GM19467 (cell line): ENCODE results near the gene LRRC4B.

Experiments
- ATAC-seq: cut with Tn5 transposase; IDR thresholded peaks from one replicate; pipeline ENCODE4 v1.9.1; 2021; ENCODE audit warnings: mild to moderate bottlenecking, moderate library complexity; ENCODE audit not compliant: unreplicated experiment

The LRRC4B gene

DNA sequence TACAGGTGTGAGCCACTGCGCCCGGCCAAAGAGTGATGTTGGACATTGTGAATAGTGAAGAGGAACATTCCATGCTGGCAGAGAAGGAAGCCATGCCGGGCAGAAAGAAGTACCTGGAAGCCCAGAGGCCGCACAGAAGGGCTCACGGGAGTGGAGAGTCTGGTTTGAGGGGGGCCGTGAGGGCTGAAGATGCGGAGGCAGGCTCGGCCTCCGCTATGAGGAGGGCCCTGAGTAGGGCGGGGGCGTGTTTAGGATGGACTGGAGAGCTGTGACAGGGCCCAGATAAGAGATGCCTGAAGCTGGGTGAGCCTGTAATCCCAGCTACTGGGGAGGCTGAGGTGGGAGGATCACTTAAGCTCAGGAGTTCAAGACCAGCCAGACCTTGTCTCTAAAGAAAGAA is 58.9 kb downstream of the LRRC4B start:
- no peak for ATAC-seq

DNA sequence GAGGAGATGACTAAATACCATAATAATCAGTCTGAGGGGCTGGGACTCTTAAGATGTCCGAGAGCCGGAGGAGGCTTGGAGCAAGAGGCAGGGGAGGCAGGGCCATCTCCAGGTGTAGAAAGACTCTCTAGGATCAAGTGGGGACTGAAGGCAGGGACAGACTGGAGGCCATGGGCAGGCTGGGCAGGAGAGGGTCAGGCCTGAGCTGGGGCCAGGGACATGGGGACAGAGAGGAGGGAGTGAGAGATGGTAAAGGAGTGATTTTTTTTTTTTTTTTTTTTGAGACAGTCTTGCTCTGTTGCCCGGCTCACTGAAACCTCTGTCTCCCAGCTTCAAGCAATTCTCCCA is 59.4 kb downstream of the LRRC4B start:
- no peak for ATAC-seq

DNA sequence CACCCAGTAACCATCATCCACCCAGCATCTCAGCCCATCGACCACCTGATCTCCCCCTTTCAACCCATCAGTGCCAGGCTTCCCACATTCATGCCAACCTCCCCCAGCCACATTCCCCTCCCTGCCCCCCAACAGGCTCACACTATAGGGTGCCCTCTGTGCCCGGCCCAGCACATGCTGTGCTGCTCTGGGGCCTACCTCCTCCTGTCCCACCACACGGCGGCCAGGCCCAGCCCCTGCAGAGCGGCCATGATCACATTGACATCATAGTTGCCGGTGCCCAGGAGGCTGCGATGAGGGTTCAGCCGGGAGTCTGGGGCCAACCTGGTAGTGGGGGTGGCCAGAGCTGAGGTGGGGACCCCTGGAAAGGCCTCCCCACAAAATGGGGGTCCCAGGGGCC is 60.9 kb downstream of the LRRC4B start:
- ATAC-seq, result no peak

DNA sequence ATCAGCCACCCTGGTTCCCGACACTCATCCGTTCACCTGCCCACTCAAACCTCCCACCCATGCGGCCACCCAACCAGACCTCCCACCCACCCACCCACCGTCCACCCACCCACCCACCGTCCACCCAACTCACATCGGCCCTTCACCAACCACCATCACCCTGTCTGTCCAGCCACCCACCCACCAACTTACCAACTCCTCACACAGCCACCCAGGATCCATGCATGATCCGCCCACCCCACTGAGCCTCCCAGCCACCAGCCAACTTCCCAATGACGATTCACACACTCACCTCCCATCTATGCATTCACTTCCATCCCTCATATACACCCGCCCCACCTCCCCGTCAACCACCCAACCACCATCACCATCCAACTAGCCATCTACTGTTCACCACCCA is 61.5 kb downstream of the LRRC4B start:
- no peak for ATAC-seq

DNA sequence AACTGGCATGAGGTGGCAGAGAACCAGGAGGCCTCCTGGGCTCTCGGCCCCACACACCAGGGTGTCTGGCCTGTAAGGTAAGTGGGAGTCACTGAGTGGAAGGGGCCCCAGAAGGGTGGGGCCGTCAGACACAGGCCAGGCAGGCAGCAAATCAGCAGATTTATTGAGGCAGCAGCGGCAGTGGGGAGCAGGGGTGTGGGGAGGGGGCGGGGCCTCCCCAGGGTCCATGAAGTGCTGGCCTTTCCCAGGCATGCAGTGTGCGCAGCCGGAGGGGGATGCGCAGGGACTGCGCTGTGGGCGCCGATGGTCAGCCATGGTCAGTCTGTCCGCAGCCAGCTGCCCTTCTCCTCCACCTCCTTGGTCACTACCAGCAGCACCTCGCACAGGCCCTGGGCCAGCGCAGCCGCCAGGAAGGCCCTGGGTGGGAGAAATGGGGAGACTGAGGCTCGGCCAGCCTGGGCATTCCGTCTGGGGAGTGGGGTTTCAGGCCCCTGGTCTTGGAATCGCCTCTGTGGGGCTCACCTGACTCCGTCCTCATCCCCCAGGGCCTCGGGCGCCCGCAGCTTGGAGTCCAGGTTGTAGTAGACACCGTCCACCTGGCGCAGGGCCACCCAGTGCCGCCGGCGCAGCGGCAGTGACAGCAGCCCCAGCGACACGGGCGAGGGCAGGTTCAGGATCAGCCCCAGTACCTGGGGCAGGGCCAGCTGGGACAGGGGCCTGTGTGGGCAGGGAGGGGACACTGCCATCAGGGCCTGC is 62.2 kb downstream of the LRRC4B start:
- ATAC-seq, result no peak

DNA sequence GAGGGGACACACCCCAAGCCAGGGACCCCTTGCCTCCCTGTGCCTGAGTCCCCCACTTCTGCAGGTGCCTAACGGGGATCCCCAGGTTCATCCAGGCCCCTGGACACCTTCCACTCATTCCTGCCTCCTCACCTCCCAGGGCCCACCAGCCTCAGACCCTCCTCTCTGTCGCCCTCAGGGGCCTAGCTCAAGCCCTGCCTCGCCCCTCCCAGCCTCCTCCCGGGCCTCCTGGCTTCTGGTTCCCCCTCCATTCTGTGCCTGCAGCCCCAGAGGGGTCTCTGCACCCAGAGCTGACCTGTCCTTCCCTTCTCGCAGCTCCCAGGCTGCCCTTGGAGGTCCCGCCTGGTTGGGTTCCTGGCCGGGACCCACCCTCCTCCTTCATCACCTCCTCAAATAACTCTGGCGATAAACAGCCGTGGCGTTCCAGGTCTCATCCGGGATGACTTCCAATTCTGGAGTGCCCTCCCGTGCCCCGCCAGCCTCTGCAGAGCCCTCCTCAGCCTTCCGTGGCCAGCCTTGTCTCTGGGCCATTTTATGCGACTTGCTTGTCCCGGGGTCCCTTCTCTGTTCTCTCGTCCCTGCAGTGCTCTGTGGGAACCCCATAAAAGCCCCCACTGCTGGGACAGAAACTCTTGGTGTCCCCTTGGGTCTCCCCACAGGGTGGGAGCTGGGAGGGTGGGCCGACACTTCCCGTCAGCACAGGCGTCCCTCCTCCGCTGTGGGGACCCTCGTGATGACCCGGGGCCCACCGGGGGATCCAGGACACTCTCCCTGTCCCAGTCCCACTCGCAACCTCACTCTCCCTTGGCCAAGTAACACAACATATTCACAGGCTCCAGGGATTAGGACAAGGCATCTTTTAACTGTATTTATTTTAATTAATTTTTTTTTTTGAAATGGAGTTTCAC is 66.4 kb downstream of the LRRC4B start:
- no peak for ATAC-seq

DNA sequence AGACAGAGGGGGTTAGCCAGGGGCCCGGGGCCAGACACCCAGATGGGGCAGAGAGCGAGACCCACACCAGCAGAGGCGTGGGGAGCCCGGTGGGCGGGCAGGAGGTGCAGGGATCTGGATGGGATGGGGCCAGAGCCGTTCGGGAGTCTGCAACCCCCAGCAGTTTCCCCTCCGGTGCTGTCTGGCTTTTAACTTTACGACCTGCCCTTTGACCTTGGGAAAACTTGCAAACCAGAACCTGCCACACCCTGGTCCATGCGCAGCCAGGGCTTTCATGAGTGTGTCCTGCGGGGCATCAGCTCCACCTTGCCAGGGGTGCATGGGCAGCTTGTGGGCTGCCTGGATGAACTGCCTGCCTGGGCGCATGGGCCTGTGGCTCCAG is 67.1 kb downstream of the LRRC4B start:
- ATAC-seq, result no peak

DNA sequence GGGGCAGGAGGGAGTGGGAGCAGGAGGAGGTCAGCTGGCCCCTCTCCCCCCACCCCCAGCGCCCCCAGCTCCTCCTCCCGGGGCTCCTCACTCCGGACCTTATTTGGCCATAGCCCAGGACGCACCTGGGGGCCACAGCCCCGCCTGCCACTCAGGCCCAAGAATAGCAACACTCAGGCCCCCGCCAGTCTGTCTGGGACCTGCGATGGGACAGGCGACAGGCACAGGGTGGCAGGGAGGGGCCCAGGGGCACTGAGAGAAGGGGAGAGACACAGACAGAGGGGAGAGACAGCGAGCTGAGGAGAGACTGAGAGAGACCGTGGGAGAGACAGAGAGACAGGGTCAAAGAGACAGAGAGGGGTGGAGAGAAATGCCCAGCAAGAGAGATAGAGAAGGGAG is 67.5 kb downstream of the LRRC4B start:
- ATAC-seq, result no peak

DNA sequence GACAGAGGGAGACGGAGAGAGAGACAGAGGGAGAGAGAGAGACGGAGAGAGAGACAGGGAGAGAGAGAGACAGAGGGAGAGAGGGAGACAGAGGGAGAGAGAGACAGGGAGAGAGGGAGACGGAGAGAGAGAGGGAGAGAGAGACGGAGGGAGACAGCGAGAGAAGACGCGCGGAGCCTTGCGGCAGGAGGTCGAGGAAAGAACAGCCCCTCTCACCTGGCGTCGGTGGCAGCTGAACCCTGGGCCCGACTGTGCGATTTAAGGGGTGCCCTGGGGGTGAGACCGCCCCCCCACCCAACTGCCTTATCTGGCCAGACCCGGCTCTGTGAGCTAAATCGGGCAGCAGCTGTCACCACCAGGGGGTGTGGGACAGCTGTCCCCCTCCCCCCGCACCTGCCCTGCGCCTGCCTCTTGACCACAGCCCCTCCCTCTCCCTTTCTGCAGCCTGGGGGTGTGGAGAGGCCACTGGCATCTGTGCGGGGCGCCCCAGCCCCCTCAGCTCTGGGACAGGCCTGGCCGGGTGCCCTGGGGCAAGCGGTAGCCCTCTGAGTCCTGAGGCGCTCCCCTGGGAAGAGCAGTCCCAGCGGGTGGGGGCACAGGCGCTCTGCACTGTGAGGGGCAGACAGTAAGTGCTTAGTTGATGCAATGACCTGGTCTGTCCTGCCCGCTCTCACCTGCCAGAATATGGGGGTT is 68.0 kb downstream of the LRRC4B start:
- ATAC-seq, result no peak

DNA sequence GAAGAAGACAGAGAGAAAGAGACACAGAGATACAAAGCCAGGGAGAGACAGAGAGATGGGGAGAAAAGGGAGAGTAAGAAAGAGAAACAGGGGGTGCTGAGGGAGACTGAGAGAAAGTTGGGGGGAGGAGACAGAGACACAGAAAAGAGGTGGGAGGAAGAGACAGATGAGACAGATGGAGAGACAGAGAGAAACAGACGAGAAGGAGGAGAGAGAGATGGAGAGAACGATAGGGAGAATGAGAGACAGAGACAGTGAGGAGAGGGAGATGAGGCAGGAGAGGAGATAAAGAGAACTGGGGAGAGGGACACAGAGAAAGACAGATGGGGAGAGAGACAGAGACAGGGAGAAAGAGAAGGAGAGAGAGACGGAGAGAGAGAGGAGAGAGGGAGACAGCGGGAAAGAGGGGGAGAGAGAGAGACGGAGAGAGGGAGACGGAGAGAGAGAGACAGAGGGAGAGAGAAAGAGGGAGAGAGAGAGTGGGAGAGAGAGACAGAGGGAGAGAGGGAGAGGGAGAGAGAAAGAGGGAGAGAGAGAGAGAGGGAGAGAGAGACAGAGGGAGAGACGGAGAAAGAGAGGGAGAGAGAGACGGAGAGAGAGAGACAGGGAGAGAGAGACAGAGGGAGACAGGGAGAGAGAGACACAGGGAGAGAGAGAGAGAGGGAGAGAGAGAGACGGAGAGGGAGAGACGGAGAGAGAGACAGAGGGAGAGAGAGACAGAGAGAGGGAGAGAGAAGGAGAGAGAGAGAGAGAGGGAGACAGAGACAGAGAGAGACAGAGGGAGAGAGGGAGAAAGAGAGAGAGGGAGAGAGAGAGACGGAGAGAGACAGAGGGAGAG is 69.8 kb downstream of the LRRC4B start:
- no peak for ATAC-seq

DNA sequence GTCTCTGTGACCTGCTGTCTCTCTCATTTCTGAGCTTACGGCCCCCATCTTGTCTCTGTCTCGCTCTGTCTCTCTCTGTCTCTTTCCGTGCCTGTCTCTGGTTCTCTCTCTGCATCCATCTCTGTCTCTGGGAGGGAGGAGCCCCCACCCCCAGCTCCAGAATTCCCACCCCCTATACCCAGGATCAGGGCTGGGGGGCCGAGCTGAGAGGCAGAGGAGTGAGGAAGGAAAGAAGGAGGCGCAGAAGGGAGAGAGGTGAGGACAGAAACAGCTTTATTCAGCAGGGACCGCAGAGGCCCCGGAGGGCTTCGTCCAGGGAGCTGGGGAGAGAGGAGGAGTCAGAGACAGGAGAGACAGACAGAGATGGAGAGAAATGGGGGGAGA is 71.2 kb downstream of the LRRC4B start:
- no peak for ATAC-seq

DNA sequence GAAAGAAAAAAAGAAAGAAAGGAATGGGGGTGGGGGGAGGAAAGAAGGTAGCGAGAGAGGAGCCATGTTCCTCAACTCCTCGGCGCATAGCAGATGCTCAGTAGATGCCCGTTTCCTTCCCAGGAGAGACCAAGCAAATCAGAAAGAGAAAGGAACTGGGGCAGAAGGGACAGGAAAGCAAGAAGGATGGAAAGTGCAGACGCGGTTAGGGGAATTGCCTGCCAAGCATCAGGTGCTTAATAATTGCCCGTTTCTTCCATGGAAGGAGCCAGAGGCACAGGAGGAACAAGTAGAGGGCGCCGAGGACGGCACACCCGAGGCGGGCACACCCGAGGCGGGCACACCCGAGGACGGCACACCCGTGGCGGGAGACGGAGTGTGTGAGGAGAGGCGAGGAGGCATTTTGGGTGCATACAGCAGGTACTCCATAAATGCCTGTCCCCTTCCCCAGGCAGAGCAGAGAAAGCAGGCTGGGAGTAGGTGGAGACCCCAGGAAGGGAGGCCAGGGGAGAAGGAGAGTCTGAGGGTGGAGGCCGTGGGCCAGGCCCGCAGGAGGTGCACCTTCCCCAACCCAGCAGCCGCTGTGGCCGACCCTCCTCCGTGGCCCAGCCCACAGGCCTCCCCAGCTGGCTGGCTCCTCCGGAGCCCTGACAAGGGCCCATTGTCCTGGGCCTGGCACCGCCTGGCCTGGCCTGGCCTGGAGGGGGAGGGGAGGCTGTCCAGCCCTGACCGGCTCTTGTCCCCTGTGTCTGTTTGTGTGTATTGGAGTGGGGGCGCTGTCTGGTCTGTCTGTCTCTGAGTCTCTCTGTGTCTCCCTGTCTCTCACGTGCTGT is 71.8 kb downstream of the LRRC4B start:
- ATAC-seq, result no peak

DNA sequence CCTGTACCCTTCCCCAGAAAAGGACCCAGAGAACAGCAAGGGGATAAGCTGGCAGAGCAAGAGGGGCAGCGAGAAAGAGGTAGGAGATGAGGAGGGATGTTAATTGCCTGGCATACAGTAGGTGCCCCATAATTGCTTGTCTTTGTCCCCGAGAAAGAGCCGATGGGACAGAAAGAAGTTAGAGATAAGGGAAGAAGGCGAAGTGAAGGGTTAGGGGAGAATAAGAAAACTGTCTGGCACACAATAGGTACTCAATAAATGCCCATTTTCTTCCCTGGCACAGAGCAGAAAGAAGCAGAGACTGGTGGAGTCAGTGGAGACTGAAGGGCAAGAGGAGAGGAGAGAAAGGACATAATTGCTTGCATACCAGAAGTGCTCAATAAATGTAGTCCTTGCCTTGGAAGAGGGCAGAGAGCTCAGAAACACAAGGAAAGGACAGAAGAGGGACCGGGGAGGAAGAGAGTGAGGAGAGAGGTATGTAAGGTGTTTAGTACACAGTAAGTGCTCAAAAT is 73.2 kb downstream of the LRRC4B start:
- ATAC-seq, result no peak

DNA sequence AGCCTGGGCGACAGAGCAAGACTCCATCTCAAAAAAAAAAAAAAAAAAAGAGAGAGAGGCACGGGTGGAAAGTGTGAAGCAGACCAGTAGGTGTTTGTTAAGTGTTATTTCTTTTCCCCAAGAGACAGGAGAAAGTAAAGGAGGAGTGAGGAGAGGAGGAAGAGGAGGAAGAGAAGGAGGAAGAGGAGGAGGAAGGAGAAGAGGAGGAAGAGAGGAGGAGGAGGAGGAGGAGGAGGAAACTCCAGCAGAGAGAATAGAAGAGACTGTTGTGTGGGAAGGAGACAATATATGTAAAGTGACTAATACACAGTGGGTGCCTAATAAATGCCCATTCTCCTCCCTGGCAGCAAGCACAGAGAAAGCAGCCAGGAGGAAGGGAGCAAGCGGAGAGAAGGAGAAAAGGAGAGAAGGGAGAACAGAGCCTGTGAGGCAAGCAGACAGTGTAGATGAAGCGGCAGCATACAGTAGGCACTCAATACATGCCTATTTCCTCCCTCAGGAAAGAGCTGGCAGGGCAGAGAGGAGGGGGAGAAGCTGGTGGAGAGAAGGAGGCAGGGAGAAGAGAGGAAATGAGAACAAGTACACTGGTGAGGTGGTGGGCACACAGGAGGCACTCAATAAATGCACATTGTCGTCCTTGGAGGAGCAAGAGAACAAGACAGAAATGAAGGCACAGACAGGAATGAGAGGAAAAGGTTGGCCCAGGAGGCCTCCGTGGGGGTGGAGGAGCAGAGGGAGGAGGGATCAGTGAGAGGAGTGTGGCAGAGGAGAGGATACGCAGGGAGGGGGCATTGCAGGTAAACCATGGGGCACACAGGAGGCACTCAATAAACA is 73.8 kb downstream of the LRRC4B start:
- ATAC-seq, result no peak

DNA sequence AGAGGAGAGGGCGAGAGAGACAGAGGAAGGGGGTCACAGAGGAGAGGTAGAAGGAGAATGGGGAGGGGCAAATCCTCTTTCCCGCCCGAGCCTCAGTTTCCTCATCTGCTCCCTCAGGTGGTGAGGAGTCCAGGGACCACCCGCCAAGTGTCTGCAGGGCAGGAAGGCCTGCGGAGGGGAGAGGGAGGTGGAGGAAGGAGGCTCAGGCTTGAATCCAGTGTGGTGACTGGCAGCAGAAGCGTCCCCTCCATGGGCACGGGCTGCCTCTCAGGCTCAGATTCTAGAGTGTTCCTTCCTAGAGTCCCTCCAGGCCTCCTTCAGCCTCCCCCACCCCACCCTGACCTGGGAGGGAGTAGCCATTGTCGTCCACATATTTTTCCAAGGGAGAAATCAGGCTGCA is 75.1 kb downstream of the LRRC4B start:
- no peak for ATAC-seq

DNA sequence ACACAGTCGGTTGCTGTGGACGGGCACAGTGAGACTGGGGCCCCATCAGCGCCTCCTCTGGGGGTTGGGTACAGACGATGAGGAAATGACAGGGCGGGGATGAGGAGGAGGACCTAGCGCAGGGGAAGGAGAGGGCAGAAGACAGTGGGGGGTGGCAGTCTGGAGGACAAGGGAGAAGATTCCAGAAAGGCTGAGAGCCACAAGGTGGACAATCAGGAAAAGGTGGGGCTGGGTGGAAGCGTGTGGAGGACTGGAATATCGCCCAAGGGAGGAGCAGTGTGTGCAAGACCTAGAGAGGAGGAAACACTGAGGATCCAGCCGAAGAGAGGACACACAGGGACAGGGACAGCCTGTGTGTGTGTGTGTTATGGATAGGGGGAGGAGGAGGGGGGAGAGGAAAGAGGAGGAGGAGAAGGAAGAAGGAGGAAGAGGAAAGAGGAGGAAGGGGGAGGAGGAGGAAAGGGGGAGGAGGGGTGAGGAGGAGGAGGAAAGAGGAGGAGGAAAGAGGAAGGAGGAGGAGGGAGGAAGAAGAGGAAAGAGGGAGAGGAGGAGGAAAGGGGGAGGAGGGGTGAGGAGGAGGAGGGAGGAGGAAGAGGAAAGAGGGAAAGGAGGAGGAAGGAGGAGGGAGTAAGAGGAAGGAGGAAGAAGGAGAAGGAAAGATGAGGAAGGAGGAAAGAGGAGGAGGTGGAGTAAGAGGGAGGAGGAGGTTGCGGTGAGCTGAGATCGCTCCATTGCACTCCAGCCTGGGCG is 75.8 kb downstream of the LRRC4B start:
- ATAC-seq, result no peak

DNA sequence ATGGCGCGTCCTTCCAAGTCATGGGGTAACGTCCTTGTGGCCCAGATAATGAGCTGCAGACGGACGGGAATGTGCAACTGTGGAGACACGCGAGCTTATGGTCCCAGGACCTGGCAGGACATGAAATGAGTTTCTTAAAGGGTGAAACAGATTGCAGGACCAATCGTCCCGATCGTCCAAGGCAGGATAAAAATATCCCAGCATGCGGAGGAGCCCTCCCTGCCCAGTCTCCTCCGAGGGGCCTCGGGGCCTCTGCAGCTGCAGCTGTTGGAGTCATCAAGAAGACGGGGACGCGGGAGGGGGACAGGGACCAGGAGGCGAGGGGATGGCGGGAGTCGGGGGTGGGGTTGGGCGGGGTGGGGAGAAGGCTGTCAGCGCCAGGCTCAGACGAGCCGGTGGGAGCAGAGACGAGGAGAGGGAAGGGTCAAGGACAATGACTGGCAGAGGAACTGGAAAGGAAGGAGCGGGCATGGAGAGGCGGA is 77.2 kb downstream of the LRRC4B start:
- no peak for ATAC-seq

DNA sequence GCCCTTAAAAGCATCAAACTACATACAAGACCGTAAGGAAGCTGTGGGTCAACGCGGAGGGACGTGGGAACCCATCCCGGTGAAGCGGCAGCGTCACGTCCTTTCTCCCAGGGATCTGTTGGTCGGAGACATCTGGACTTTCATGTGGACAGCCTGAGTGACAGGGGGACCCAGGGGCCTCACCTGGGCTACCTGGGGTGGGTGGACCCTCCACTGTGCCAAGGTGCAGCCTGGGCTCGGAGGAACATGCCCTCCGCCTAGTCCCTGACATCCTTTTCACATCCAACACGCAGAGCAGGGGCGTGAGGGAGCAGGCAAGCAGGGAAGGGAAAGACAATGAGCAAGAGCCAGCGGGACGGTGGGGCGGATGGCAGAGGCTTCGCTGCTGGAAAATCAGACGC is 77.8 kb downstream of the LRRC4B start:
- no peak for ATAC-seq
